Measurements from ENCODE around the gene GSAP. TPM values are rescaled to one million over a fixed set of nuclear protein-coding genes. Genes with fewer than 3 reads are reported as not detected.

Gene GSAP
- polyA plus RNA-seq, 1 of the 3 experiments (the other 2 are of a cell fraction), result 5.9 TPM

DNA sequence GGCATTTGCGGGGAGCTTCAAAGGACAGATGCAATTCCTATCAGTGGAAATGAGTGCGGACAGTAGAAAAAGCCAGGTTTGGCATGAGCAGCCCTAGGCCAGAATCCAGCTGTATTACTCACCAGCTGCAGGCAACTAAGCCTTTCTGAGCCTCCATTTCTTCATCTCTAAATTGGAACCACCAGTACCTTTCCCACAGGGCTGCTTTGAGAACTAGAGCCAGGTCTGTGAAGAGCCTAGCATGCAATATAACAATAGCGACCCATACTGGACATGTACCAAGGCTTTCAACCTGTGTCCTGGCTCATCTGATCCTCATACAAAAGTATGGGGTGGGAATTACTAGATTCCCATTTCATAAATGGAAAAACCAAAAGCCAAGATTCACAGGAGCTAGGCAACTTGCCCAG lies 101.0 kb downstream of the GSAP start:
- CTCF ChIA-PET, result interaction anchor here (0.8 to 2.4 kb wide), 4 partner anchors 13 to 68 kb away, joined by 3 to 12 read pairs (median 3); no protein-coding TSS in a partner anchor
- H3K4me2 ChIP-seq, result no peak overlapping the region
- WGBS (ENCODE audit: low lambda C conversion rate), result 94% methylated on average over 3 of the region's 3 CpGs

DNA sequence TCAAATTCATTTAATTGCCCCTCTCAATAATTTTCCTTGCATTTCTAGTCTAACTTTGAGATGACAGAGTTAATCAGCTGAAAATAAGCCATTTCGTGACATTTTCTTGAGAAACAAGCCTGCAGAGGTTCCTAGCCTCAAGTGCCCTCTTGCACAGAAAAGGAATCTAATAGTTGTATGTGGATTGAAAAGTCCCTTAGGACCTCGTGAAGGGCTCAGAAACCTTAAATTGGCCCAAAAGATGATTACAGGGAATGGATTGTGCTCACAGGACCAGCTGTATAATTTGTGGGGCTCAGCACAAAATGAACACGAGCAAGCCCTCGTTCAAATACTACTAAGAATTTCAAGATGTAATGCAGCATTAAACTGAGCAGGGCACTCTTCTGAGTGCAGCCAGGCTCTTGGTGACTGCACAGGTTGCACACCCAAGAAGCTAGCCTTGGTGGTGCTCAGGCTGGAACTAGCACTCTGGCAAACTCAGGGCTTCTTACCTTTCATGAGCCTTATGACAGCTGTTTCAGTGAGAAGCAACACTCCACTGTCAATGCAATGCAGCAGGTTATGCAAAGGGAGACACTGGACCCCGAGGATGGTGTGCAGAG lies 102.2 kb downstream of the GSAP start:
- Histone ChIP-seq H3K4me3 (ENCODE audit: low read depth in 2 of 2, low read length in 1 of 2) (no peak overlapping the region), H3K4me2 (no peak overlapping the region), H3K27me3 (ENCODE audit: insufficient read depth) (no peaks in the 10 kb centered on the region), H4K20me1 (ENCODE audit: insufficient read depth) (no peaks in the 10 kb centered on the region), H2AFZ (ENCODE audit: low read depth) (no peak overlapping the region), H3K36me3 (replicated peaks in 1 of 2; ENCODE audit: control insufficient read depth in 1 of 2, insufficient read depth in 2 of 2, low read length in 1 of 2) (peaks cover 0 to 28% of the 10 kb centered on the region in 2 experiments), H3F3A (replicated peaks; ENCODE audit: insufficient read depth) (no peaks in the 10 kb centered on the region), H3K9ac (no peak overlapping the region), H3K9me3 (no peaks in the 10 kb centered on the region), H3K79me2 (ENCODE audit: insufficient read depth) (no peaks in the 10 kb centered on the region), H3K27ac (ENCODE audit: low read depth in 2 of 2, low read length in 1 of 2) (no peak overlapping the region), H3K4me1 (ENCODE audit: control insufficient read depth in 1 of 2, insufficient read depth in 2 of 2, low read depth in 1 of 2, low read length in 1 of 2) (peaks cover 0 to 2% of the 10 kb centered on the region in 2 experiments; a peak in 1 of 4 replicates), H3K9me2 (no peaks in the 10 kb centered on the region)
- ChIA-PET CTCF (no interaction called here), POLR2A (no interaction called here)
- no peak for TF ChIP-seq EP300 (IDR thresholded peaks at IDR 0.05; ENCODE audit: borderline replicate concordance in 1 of 2, low read depth in 1 of 2, low read length in 1 of 2)
- TF ChIP-seq POLR2AphosphoS5 (IDR thresholded peaks at IDR 0.05; ENCODE audit: low read depth, low read length), result no peak
- TF ChIP-seq FOSL2 (IDR thresholded peaks at IDR 0.05; ENCODE audit: borderline replicate concordance, low read depth), result no peak
- TF ChIP-seq CHD2 (IDR thresholded peaks at IDR 0.05; ENCODE audit: low read length, partially characterized antibody), result no peak
- no peak for TF ChIP-seq RAD21 (IDR thresholded peaks at IDR 0.05; ENCODE audit: low read length)
- TF ChIP-seq MEF2A (IDR thresholded peaks at IDR 0.05; ENCODE audit: borderline replicate concordance, low read depth), result no peak
- no peak for TF ChIP-seq MXI1 (IDR thresholded peaks at IDR 0.05; ENCODE audit: low read depth, low read length)
- 71% methylated on average over 5 of the region's 5 CpGs for WGBS (ENCODE audit: low lambda C conversion rate)
- no peak for DNase-seq

More for the DNA sequence above, 101.0 kb downstream of the GSAP start:
- no peaks in the 10 kb centered on the region for H3K79me2 ChIP-seq (ENCODE audit: insufficient read depth)
- no peaks in the 10 kb centered on the region for H3F3A ChIP-seq (replicated peaks; ENCODE audit: insufficient read depth)
- no peaks in the 10 kb centered on the region for H3K27me3 ChIP-seq (ENCODE audit: insufficient read depth)
- peaks cover 0 to 26% of the 10 kb centered on the region in 2 experiments for H3K36me3 ChIP-seq (replicated peaks in 1 of 2; ENCODE audit: control insufficient read depth in 1 of 2, insufficient read depth in 2 of 2, low read length in 1 of 2)
- H4K20me1 ChIP-seq (ENCODE audit: insufficient read depth), result no peaks in the 10 kb centered on the region
- H2AFZ ChIP-seq (ENCODE audit: low read depth), result no peak overlapping the region
- no peak overlapping the region for H3K9ac ChIP-seq
- H3K27ac ChIP-seq (ENCODE audit: low read depth in 2 of 2, low read length in 1 of 2), result no peak overlapping the region
- POLR2A ChIA-PET, result no interaction called here
- H3K4me1 ChIP-seq (ENCODE audit: control insufficient read depth in 1 of 2, insufficient read depth in 2 of 2, low read depth in 1 of 2, low read length in 1 of 2), result no peaks in the 10 kb centered on the region
- no peak for DNase-seq
- no peaks in the 10 kb centered on the region for H3K9me2 ChIP-seq
- TF ChIP-seq RAD21 (IDR thresholded peaks at IDR 0.05; ENCODE audit: low read length) (no peak), JUND (IDR thresholded peaks at IDR 0.05) (no peak), TCF12 (IDR thresholded peaks at IDR 0.05) (no peak), EP300 (IDR thresholded peaks at IDR 0.05; ENCODE audit: borderline replicate concordance in 1 of 2, low read depth in 1 of 2, low read length in 1 of 2) (no peak), CHD2 (IDR thresholded peaks at IDR 0.05; ENCODE audit: low read length, partially characterized antibody) (no peak), RXRA (IDR thresholded peaks at IDR 0.05; ENCODE audit: borderline replicate concordance, low read depth) (no peak), MEF2A (IDR thresholded peaks at IDR 0.05; ENCODE audit: borderline replicate concordance, low read depth) (no peak), MXI1 (IDR thresholded peaks at IDR 0.05; ENCODE audit: low read depth, low read length) (no peak), FOXJ3 (CRISPR knock-in tag; IDR thresholded peaks at IDR 0.05) (no peak), NRF1 (IDR thresholded peaks at IDR 0.05; ENCODE audit: low read depth, low read length) (no peak)
- TF ChIP-seq, protein P1, sequence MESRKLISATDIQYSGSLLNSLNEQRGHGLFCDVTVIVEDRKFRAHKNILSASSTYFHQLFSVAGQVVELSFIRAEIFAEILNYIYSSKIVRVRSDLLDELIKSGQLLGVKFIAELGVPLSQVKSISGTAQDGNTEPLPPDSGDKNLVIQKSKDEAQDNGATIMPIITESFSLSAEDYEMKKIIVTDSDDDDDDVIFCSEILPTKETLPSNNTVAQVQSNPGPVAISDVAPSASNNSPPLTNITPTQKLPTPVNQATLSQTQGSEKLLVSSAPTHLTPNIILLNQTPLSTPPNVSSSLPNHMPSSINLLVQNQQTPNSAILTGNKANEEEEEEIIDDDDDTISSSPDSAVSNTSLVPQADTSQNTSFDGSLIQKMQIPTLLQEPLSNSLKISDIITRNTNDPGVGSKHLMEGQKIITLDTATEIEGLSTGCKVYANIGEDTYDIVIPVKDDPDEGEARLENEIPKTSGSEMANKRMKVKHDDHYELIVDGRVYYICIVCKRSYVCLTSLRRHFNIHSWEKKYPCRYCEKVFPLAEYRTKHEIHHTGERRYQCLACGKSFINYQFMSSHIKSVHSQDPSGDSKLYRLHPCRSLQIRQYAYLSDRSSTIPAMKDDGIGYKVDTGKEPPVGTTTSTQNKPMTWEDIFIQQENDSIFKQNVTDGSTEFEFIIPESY (IDR thresholded peaks at IDR 0.05; ENCODE audit: borderline replicate concordance, low read depth), result no peak
- TF ChIP-seq, protein P2, sequence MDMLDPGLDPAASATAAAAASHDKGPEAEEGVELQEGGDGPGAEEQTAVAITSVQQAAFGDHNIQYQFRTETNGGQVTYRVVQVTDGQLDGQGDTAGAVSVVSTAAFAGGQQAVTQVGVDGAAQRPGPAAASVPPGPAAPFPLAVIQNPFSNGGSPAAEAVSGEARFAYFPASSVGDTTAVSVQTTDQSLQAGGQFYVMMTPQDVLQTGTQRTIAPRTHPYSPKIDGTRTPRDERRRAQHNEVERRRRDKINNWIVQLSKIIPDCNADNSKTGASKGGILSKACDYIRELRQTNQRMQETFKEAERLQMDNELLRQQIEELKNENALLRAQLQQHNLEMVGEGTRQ (IDR thresholded peaks at IDR 0.05; ENCODE audit: borderline replicate concordance, low read depth, low read length), result no peak
- no peak overlapping the region for H3K4me3 ChIP-seq (ENCODE audit: low read depth in 2 of 2, low read length in 1 of 2)
- H3K9me3 ChIP-seq, result no peaks in the 10 kb centered on the region
